H9 (cell line): ENCODE data around the gene ENPEP. TPM values are rescaled to one million over a fixed set of nuclear protein-coding genes. Genes with fewer than 3 reads are reported as not detected.

ENCODE experiments used
- DNase-seq: peaks from one replicate; pipeline ENCODE4 v3.0.0-alpha.2; 2017
- H2AFZ ChIP-seq: one replicate; pipeline ENCODE4 v1.6.1; 2013; ENCODE audit warnings: mild to moderate bottlenecking, low read length, control low read depth, moderate library complexity
- H2AK5ac ChIP-seq: 2 replicates; pipeline ENCODE4 v1.6.1; 2013; ENCODE audit warnings: low read length, control low read depth, mixed read lengths; ENCODE audit not compliant: insufficient read length
- H2BK120ac ChIP-seq: one replicate; pipeline ENCODE4 v1.6.1; 2013; ENCODE audit warnings: low read depth, mild to moderate bottlenecking, low read length, control low read depth, inconsistent platforms; ENCODE audit not compliant: poor library complexity, severe bottlenecking
- H2BK12ac ChIP-seq: 2 replicates; pipeline ENCODE4 v1.6.1; 2013; ENCODE audit warnings: low read length, control low read depth, mixed read lengths, low read depth; ENCODE audit not compliant: insufficient read length
- H2BK15ac ChIP-seq: 2 replicates; pipeline ENCODE4 v1.6.1; 2013; ENCODE audit warnings: low read depth, low read length, control low read depth
- H2BK20ac ChIP-seq: one replicate; pipeline ENCODE4 v1.6.1; 2013; ENCODE audit warnings: low read depth, mild to moderate bottlenecking, low read length, control low read depth, inconsistent platforms; ENCODE audit not compliant: poor library complexity, severe bottlenecking
- H2BK5ac ChIP-seq: 2 replicates; pipeline ENCODE4 v1.6.1; 2013; ENCODE audit warnings: low read length, control low read depth, mixed read lengths; ENCODE audit not compliant: insufficient read length
- H3K14ac ChIP-seq: 2 replicates; pipeline ENCODE4 v1.6.1; 2013; ENCODE audit warnings: low read length, control low read depth; ENCODE audit not compliant: insufficient read depth
- H3K18ac ChIP-seq: 2 replicates; pipeline ENCODE4 v1.6.1; 2013; ENCODE audit warnings: low read depth, mild to moderate bottlenecking, mixed read lengths, low read length, control low read depth; ENCODE audit not compliant: insufficient read length
- H3K23ac ChIP-seq: 2 replicates; pipeline ENCODE4 v1.6.1; 2013; ENCODE audit warnings: low read length, control low read depth, mixed read lengths, low read depth; ENCODE audit not compliant: insufficient read length
- H3K23me2 ChIP-seq: 2 replicates; pipeline ENCODE4 v1.6.1; 2013; ENCODE audit warnings: low read depth, mild to moderate bottlenecking, mixed read lengths, low read length, control low read depth; ENCODE audit not compliant: insufficient read length, poor library complexity, severe bottlenecking
- H3K27ac ChIP-seq: 2 replicates; pipeline ENCODE4 v1.5.1; 2013; ENCODE audit warnings: low read length, control low read depth, mixed read lengths, low read depth; ENCODE audit not compliant: insufficient read length
- H3K27me3 ChIP-seq: 2 replicates; pipeline ENCODE4 v1.6.1; 2013; ENCODE audit warnings: low read length, control low read depth, inconsistent platforms; ENCODE audit not compliant: insufficient read depth
- H3K4ac ChIP-seq: 2 replicates; pipeline ENCODE4 v1.6.1; 2013; ENCODE audit warnings: low read depth, mild to moderate bottlenecking, control low read depth, inconsistent platforms, low read length, moderate library complexity
- H3K4me1 ChIP-seq: 2 replicates; pipeline ENCODE4 v1.6.1; 2013; ENCODE audit warnings: low read length, control low read depth, inconsistent platforms; ENCODE audit not compliant: insufficient read depth
- H3K4me2 ChIP-seq: 2 replicates; pipeline ENCODE4 v1.6.1; 2013; ENCODE audit warnings: low read length, control low read depth, mixed read lengths; ENCODE audit not compliant: insufficient read length, insufficient read depth
- H3K56ac ChIP-seq: 2 replicates; pipeline ENCODE4 v1.6.1; 2013; ENCODE audit warnings: low read depth, mild to moderate bottlenecking, mixed read lengths, low read length, control low read depth; ENCODE audit not compliant: insufficient read length
- H3K79me1 ChIP-seq: 2 replicates; pipeline ENCODE4 v1.6.1; 2013; ENCODE audit warnings: low read depth, mild to moderate bottlenecking, moderate library complexity, low read length, control low read depth, inconsistent platforms; ENCODE audit not compliant: insufficient read depth, poor library complexity, severe bottlenecking
- H3K79me2 ChIP-seq: 2 replicates; pipeline ENCODE4 v1.6.1; 2013; ENCODE audit warnings: low read length, control low read depth, inconsistent platforms; ENCODE audit not compliant: insufficient read depth
- H3K9ac ChIP-seq: 2 replicates; pipeline ENCODE4 v1.6.1; 2013; ENCODE audit warnings: low read length, control low read depth, mixed read lengths; ENCODE audit not compliant: insufficient read length; ENCODE audit errors: extremely low read depth
- H3K9me3 ChIP-seq: one replicate; pipeline ENCODE4 v1.6.1; 2013; ENCODE audit warnings: low read depth, low read length, inconsistent platforms; ENCODE audit not compliant: control insufficient read depth
- H3T11ph ChIP-seq: one replicate; pipeline ENCODE4 v1.6.1; 2013; ENCODE audit warnings: mild to moderate bottlenecking, low read length, control low read depth, inconsistent platforms
- H4K20me1 ChIP-seq: one replicate; pipeline ENCODE4 v1.6.1; 2013; ENCODE audit not compliant: control insufficient read depth, insufficient read length, insufficient read depth
- H4K5ac ChIP-seq: 2 replicates; pipeline ENCODE4 v1.6.1; 2013; ENCODE audit warnings: low read depth, mild to moderate bottlenecking, mixed read lengths, low read length, control low read depth; ENCODE audit not compliant: insufficient read length
- H4K8ac ChIP-seq: replicated peaks from 2 replicates; pipeline ENCODE4 v1.6.1; 2013; ENCODE audit warnings: low read length, control low read depth, mixed read lengths, low read depth; ENCODE audit not compliant: insufficient read length
- H4K91ac ChIP-seq: 2 replicates; pipeline ENCODE4 v1.6.1; 2013; ENCODE audit warnings: low read depth, mild to moderate bottlenecking, moderate library complexity, mixed read lengths, low read length, control low read depth; ENCODE audit not compliant: insufficient read length
- H3K27ac Mint-ChIP-seq, 3 experiments: 2 replicates in 2 of 3; 3 replicates in 1 of 3; pipeline ENCODE4 v1.8.0; 2020 to 2021; ENCODE audit warnings: mixed read lengths in 3 of 3, mild to moderate bottlenecking in 1 of 3, moderate library complexity in 1 of 3
- H3K27me3 Mint-ChIP-seq: 2 replicates; pipeline ENCODE4 v1.8.0; 2021; ENCODE audit warnings: low read depth, mild to moderate bottlenecking, moderate library complexity, mixed read lengths
- H3K36me3 Mint-ChIP-seq, 3 experiments: 2 replicates in 2 of 3; 3 replicates in 1 of 3; pipeline ENCODE4 v1.8.0; 2020 to 2021; ENCODE audit warnings: low read depth in 3 of 3, mixed read lengths in 3 of 3; ENCODE audit not compliant: insufficient read depth in 1 of 3
- H3K4me1 Mint-ChIP-seq, 2 experiments: 2 replicates each; pipeline ENCODE4 v1.8.0; 2020; ENCODE audit warnings: mixed read lengths in 2 of 2
- H3K4me3 Mint-ChIP-seq, 2 experiments: 2 replicates in 1 of 2; 3 replicates in 1 of 2; pipeline ENCODE4 v1.8.0; 2020 to 2021; ENCODE audit warnings: mild to moderate bottlenecking in 2 of 2, mixed read lengths in 2 of 2, moderate library complexity in 1 of 2
- H3K9me3 Mint-ChIP-seq, 2 experiments: 2 replicates in 1 of 2; 3 replicates in 1 of 2; pipeline ENCODE4 v1.8.0; 2020; ENCODE audit warnings: mild to moderate bottlenecking in 2 of 2, mixed read lengths in 2 of 2, moderate library complexity in 1 of 2
- WGBS: extraction: QIAGEN DNeasy Blood & Tissue Kit; methylation state at CpG from one replicate; pipeline ENCODE4 v1.1.7; 2013; ENCODE audit warnings: missing lambda C conversion rate, low lambda C conversion rate, mixed read lengths; ENCODE audit not compliant: insufficient read length; ENCODE audit errors: extremely low coverage; 5-methylcytosine and 5-hydroxymethylcytosine counted together
- total RNA-seq: library from RNA; stranded (reverse); gene quantifications from 2 replicates; pipeline ENCODE4 v1.2.1, GENCODE V29; 2021
- TF ChIP-seq, protein P1 (sequence below): fragments of 200-600 bp; sonication (generic); conservative IDR thresholded peaks from 3 replicates; pipeline ENCODE4 v1.8.0; 2021; ENCODE audit warnings: antibody characterized with exemption, mild to moderate bottlenecking

ENPEP gene
- total RNA-seq, 1 experiment from 2014 or later: 0.44 TPM

DNA sequence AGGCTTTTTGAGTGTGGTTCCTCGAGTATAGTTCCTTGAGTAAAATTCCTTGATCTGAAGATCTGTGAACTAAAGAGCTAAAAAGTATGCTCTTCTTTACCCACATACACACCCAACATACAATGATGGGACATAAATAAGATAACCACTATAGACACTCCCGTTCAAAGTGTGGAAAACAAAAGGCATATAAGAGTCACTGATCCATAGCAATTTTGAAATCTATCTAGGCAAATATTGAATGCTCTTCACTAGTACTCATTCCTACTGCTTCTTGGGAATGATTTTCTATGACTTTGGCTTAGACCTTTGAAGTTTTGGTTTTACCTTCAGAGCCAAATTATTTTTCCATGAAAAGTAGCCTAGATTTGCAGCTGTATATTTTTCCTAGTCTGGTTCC is 120.5 kb downstream of the ENPEP start:
- Mint-ChIP-seq H3K4me1 (no peaks in the 10 kb centered on the region), H3K27ac (no peak overlapping the region), H3K9me3 (peaks cover 0 to 10% of the 10 kb centered on the region in 2 experiments; a peak in 3 of 5 replicates), H3K27me3 (no peaks in the 10 kb centered on the region; the same call in 1 of the 2 replicates), H3K36me3 (peaks cover 0 to 23% (median 0%) of the 10 kb centered on the region in 3 experiments; a peak in 4 of 7 replicates), H3K4me3 (no peak overlapping the region)
- Histone ChIP-seq H3K9me3 (no peaks in the 10 kb centered on the region), H3K27me3 (no peaks in the 10 kb centered on the region), H3K56ac (no peak overlapping the region), H4K20me1 (no peaks in the 10 kb centered on the region), H2BK5ac (no peak overlapping the region), H2BK120ac (no peak overlapping the region), H3K14ac (no peak overlapping the region), H2BK12ac (no peak overlapping the region), H4K5ac (no peak overlapping the region), H2BK15ac (no peak overlapping the region), H4K91ac (no peak overlapping the region), H3K18ac (no peak overlapping the region), H2AFZ (no peak overlapping the region), H3K9ac (no peak overlapping the region), H2AK5ac (no peak overlapping the region), H4K8ac (no peak overlapping the region), H3K4me1 (no peaks in the 10 kb centered on the region), H3K23ac (no peak overlapping the region), H3K4ac (no peak overlapping the region), H3K79me2 (no peaks in the 10 kb centered on the region), H3T11ph (no peak overlapping the region), H3K27ac (no peak overlapping the region), H3K23me2 (no peaks in the 10 kb centered on the region), H2BK20ac (no peak overlapping the region), H3K79me1 (no peaks in the 10 kb centered on the region), H3K4me2 (no peak overlapping the region)
- no CpG with 5 or more reads among the region's 2 CpGs for WGBS
- TF ChIP-seq, protein P1, sequence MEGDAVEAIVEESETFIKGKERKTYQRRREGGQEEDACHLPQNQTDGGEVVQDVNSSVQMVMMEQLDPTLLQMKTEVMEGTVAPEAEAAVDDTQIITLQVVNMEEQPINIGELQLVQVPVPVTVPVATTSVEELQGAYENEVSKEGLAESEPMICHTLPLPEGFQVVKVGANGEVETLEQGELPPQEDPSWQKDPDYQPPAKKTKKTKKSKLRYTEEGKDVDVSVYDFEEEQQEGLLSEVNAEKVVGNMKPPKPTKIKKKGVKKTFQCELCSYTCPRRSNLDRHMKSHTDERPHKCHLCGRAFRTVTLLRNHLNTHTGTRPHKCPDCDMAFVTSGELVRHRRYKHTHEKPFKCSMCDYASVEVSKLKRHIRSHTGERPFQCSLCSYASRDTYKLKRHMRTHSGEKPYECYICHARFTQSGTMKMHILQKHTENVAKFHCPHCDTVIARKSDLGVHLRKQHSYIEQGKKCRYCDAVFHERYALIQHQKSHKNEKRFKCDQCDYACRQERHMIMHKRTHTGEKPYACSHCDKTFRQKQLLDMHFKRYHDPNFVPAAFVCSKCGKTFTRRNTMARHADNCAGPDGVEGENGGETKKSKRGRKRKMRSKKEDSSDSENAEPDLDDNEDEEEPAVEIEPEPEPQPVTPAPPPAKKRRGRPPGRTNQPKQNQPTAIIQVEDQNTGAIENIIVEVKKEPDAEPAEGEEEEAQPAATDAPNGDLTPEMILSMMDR: no peak
- DNase-seq: no peak
